ENCODE measurements around the gene NKPD1.
"Not testable (repeated sequence)": the region's sequence is repeated elsewhere in the genome, so short reads cannot be mapped to it uniquely, and the experiment has no call there.

NKPD1 gene

GRCh38 chr19:45138303-45138751 lies 22.5 kb downstream of the NKPD1 start:
- DNase-seq (ENCODE audit: low read depth) = no peak

- DNase-seq (ENCODE audit: low read depth) = no peak
These were observed 23.5 kb downstream of the NKPD1 start for GRCh38 chr19:45137179-45137761.

DNA sequence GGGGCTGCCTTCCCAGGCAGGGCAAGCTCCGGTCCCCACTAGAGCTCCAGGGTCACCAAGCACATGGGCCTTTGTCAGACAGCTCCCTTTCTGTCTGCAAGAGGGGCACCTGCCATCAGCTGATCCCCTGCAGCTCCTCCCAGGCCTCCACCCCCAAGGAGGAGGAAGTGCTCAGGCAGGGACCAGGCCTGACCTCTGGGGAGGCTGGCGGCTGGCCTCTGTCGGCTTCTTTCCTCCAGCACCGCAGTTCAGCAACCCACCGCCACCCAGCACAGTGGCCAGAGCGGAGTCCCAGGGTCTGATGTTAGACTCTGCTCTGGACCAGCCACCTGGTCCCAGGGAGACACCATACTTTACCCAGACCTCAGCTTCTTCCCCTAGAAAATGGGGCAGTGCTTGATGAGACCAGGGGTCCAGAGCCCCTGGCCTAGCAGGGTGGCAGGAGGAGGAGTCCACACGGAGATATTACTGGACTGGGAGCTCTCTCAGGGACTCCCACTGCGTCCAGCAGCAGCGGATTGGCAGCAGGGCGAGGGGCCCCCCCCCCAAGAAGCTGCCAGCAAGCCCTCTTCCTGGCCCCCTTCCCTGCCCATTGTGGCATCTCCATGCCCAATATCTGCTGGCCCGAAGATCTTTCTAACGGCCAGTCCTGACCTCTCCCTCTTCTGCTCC lies 24.1 kb downstream of the NKPD1 start:
- DNase-seq (ENCODE audit: low read depth) = no peak

GRCh38 chr19:45135176-45135885 lies 25.5 kb downstream of the NKPD1 start:
- no peak for DNase-seq (ENCODE audit: low read depth)

GRCh38 chr19:45133661-45134060 lies 27.1 kb downstream of the NKPD1 start:
- DNase-seq (ENCODE audit: low read depth) = no peak

GRCh38 chr19:45130888-45131615 lies 29.7 kb downstream of the NKPD1 start:
- no peak for DNase-seq (ENCODE audit: low read depth)

- no peak for DNase-seq (ENCODE audit: low read depth)
These were observed 30.5 kb downstream of the NKPD1 start for GRCh38 chr19:45130236-45130635.

DNA sequence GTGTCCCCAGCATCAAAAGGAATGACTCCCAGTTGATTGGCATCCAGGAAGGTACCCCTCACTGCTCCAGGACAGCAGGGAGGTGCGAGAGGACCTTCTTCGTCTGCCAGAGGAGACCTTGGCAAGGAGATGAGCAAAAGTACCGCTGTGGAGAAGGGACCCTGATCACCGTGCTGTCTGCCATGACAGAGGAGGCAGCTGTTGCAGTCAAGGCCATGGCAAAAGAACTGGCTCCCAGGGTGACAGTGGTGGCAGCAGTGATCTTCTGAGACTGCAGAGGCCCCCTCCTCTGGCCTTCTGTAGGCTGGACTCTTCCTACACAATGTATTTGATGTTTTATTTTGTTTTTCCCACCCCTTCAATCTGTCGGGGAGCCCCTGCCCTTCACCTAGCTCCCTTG lies 32.0 kb downstream of the NKPD1 start:
- no peak for DNase-seq (ENCODE audit: low read depth)

GRCh38 chr19:45128146-45128545 lies 32.6 kb downstream of the NKPD1 start:
- DNase-seq (ENCODE audit: low read depth) = no peak

DNA sequence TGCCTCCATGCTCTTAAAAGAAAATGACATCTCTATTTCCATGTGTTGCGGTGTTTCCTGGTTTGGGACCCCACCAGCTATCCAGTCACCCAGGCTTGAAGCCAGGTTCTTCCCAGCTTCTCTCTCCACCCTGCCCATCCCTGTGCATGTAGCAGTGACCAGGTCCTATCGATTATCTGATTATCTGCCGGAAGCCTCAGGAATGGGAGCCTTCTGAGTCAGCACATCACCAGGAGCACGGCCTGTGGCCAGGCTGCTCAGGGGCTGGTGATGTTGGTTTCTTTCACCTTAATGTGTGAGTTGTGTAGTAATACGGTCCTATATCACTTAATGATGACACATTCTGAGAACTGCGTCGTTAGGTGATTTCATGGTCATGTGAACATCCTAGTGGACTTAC lies 34.1 kb downstream of the NKPD1 start:
- no peak for DNase-seq (ENCODE audit: low read depth)

DNA sequence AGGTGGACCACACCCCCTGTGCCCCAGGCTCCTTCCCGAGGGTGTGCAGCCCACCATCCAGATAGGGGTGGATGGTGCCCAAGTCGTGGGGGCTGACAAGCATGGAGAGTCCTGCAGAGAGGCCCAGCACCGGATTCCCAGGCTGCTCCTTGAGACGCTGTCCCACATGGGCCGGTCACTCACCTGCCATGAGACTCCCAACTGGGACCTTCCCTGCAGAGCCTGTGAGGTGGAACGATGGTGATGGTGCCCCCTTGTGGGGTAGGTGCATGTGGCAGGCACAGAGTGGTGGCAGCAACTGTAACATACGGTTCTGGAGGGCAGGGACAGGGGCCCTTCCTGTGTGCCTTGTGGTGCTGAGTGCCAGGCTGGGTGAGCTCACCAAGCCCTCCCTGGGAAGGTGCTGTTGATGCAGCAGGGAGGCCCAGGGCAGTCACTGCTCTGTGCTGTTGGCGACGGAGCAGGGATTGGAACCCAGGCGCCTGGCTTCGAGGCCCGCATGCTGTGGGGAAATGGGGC lies 34.7 kb downstream of the NKPD1 start:
- DNase-seq (ENCODE audit: low read depth) = no peak

DNA sequence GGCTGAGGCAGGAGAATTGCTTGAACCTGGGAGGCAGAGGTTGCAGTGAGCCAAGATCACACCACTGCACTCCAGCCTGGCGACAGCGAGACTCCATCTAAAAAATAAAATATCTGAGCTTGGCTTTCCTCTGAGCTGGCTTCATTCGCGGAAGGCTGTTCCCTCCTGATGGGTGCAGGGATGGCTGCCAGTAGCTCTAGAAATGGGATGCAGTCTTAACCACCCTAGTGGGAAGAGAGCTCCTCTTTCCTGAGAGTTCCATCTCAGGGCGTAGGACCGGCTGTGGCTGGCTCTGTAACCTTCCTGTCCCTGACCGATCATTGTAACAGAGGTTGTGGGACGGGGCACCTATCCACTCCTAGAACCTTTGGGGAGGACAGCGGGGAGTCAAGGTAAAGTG lies 35.4 kb downstream of the NKPD1 start:
- no peak for DNase-seq (ENCODE audit: low read depth)

DNA sequence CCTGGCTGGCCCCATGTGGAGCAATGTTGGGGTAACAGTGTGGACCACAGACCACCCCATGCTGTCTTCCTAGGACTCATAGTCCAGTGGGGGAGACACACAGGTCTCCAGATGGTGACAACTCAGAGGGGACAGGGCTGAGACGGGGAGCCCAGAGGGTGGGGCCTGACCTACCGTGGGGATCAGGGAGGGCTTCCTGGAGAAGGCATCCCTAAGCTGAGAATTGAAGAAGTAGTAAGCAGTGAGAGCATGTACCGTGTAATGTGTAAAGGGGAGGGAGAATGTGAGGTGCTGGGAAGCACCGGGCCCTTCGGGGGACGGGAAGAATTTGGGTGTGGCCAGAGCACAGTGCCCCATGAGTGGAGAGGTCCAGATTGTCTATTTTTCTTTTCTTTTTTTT lies 36.8 kb downstream of the NKPD1 start:
- no peak for DNase-seq (ENCODE audit: low read depth)

GRCh38 chr19:45123440-45123850 lies 37.3 kb downstream of the NKPD1 start:
- DNase-seq (ENCODE audit: low read depth) = no peak

DNA sequence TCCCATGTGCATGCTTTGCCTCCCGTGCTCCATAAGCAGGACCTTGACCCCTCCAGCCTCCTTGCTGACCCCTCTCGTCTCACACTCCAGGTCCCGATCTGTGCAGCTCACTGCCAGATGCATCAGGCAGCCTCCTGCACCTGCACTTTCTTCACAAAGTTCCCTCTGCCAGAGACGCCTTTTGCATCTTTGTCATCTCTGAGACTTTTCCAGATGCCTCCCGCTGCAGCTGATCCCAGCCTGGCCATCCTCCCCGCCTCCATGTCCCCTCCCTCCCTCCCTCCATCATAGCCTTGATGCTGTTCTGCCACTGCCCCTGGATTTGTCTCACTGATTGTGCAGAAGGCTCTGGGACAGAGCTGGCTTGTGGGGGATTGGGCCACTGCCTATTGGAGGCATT lies 38.0 kb downstream of the NKPD1 start:
- DNase-seq (ENCODE audit: low read depth) = no peak

DNA sequence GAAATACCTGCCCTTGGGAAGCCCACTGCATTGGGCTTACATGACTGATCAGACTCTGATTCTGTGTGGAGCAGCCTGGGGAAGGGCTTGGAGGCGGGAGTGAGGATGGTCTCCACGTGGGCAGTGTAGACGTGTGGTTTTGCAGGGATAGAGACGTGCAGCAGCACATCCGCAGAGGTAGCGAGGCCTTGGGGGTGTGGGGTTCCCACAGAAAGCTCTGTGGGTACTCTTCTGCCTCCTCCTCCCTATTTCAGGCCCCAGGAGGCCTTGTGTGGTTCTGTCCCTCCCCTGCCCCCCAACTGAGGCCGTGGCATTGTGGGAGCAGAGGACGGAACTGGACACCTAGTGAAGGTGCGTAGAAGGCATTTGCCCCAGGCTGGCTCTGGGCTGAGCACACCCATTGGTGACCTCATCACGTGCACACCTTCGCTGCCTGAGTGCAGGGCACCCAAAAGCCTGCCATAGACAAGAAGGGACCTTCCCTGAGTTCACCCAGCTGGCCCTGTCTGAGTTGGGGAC lies 38.9 kb downstream of the NKPD1 start:
- DNase-seq (ENCODE audit: low read depth) = no peak

DNA sequence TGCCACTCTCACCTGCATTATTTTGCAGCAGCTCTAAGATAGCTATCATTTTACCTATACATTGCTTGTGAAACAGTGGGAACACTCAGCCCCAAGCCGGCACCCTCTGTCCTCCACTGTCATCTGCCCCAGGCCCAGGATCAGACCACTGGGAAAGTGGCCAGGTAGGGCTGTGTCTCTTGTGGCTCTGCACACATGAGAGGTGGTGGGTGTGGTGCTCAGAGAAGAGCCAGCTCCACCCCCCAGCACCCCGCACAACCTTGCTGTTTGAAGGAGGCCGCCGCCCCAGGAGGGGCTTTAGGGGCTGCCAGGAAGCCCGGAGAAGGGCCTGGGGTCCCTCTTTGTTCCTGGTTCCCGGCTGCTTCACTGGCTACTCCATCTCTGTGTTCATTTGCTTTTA lies 41.2 kb downstream of the NKPD1 start:
- no peak for DNase-seq (ENCODE audit: low read depth)

GRCh38 chr19:45118591-45119355 lies 42.0 kb downstream of the NKPD1 start:
- not testable (repeated sequence) for DNase-seq (ENCODE audit: low read depth)

DNA sequence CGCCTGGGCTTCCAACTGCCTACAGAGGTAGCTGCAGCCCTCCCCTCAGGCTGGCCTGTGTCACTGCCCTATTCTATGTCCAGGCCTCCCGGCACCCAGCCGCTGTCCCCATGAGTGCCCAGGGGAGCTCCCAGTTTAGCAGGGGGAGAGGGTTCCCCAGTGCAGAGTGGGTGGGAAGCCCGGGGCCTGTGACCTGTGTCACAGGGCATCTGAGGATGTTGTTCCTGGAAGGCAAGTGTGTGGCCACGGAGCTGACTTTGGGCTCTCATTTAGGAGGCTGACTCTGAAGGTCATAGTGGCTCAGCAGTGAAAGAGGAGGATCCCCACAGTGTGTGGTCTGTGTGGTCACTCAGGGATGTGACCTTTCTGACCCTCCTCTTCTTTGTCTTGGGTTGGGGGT lies 42.7 kb downstream of the NKPD1 start:
- no peak for DNase-seq (ENCODE audit: low read depth)

GRCh38 chr19:45117671-45118070 lies 43.1 kb downstream of the NKPD1 start:
- DNase-seq (ENCODE audit: low read depth) = no peak

- DNase-seq (ENCODE audit: low read depth) = no peak
These were observed 43.6 kb downstream of the NKPD1 start for GRCh38 chr19:45117167-45117594.
